ENCODE data around the gene SCOC. TPM values are rescaled to one million over a fixed set of nuclear protein-coding genes. Genes with fewer than 3 reads are reported as not detected.

The SCOC gene
- polyA plus RNA-seq, 1 donor (not counting 4 experiments of a cell fraction or from before 2014, with no cell fraction given), result 92.1 TPM

GRCh38 chr4:140400111-140400510 is 26.7 kb downstream of the SCOC start:
- no peaks in the 10 kb centered on the region for H3K79me2 ChIP-seq (ENCODE audit: control insufficient read depth, insufficient read depth, low read length)
- dilution Hi-C loops (cut with MboI; ENCODE audit: extremely low pct_ligation_motif_present, low sequenced_read_pairs), result no loop called here
- no peak for DNase-seq (ENCODE audit: low read depth, low spot score)
- H3K9ac ChIP-seq (ENCODE audit: control insufficient read depth, extremely low read depth, insufficient read depth, low read length), result no peak overlapping the region
- no peak for FAIRE-seq
- no peak overlapping the region for H2AFZ ChIP-seq (ENCODE audit: control insufficient read depth, low read length)
- H3K4me1 ChIP-seq (ENCODE audit: control insufficient read depth, extremely low read depth, insufficient read depth, low read length), result no peaks in the 10 kb centered on the region
- H3K9me1 ChIP-seq (ENCODE audit: control insufficient read depth, extremely low read depth, insufficient read depth, low read length), result no peaks in the 10 kb centered on the region
- H3K27ac ChIP-seq (ENCODE audit: control insufficient read depth, insufficient read depth, low read length), result no peak overlapping the region
- no peaks in the 10 kb centered on the region for H3K9me3 ChIP-seq (ENCODE audit: control insufficient read depth, low read depth, low read length)
- no peaks in the 10 kb centered on the region for H3K27me3 ChIP-seq (ENCODE audit: control insufficient read depth, extremely low read depth, insufficient read depth, low read length)
- no peaks in the 10 kb centered on the region for H3K36me3 ChIP-seq (ENCODE audit: control insufficient read depth in 2 of 2, extremely low read depth in 1 of 2, insufficient read depth in 2 of 2, low read length in 2 of 2)
- TF ChIP-seq EZH2 (IDR thresholded peaks at IDR 0.05; ENCODE audit: low read length), result no peak
- TF ChIP-seq CTCF (optimal IDR thresholded peaks at IDR 0.05 in 1 of 3, IDR thresholded peaks at IDR 0.05 in 1 of 3, conservative IDR thresholded peaks at IDR 0.05 in 1 of 3; ENCODE audit: extremely low read depth in 1 of 3, insufficient read depth in 2 of 3, low read length in 3 of 3), result no peak
- no peak overlapping the region for H3K4me3 ChIP-seq (ENCODE audit: control insufficient read depth in 2 of 3, extremely low read depth in 1 of 3, insufficient read depth in 2 of 3, low read depth in 1 of 3, low read length in 3 of 3)
- no peaks in the 10 kb centered on the region for H4K20me1 ChIP-seq (ENCODE audit: control insufficient read depth, extremely low read depth, insufficient read depth, low read length)
- no peak overlapping the region for H3K4me2 ChIP-seq (ENCODE audit: control insufficient read depth, extremely low read depth, insufficient read depth, low read depth, low read length)

DNA sequence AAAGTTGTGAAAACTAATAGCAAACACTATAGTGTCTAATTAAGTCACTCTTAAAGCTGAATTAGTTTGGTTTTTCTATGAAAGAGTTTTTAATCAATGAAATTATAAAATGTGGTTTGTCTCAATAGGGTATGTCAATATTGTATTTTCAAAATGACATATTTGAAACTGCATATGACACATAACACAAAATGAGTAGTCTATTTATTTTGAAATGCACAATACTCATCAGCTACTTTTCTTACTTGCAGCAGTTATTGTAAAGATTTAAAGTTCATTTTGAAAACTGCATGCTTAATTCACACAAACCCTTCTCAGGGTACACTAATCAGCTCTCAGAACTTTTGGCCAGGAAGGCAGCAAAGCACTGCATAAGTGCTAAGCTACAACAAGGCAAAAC is 32.8 kb downstream of the SCOC start:
- FAIRE-seq, result no peak
- Histone ChIP-seq H3K4me1 (ENCODE audit: control insufficient read depth, extremely low read depth, insufficient read depth, low read length) (no peaks in the 10 kb centered on the region), H3K79me2 (ENCODE audit: control insufficient read depth, insufficient read depth, low read length) (no peaks in the 10 kb centered on the region), H3K36me3 (ENCODE audit: control insufficient read depth in 2 of 2, extremely low read depth in 1 of 2, insufficient read depth in 2 of 2, low read length in 2 of 2) (no peaks in the 10 kb centered on the region), H3K9ac (ENCODE audit: control insufficient read depth, extremely low read depth, insufficient read depth, low read length) (no peak overlapping the region), H2AFZ (ENCODE audit: control insufficient read depth, low read length) (no peak overlapping the region), H4K20me1 (ENCODE audit: control insufficient read depth, extremely low read depth, insufficient read depth, low read length) (no peaks in the 10 kb centered on the region), H3K4me3 (ENCODE audit: control insufficient read depth in 2 of 3, extremely low read depth in 1 of 3, insufficient read depth in 2 of 3, low read depth in 1 of 3, low read length in 3 of 3) (no peak overlapping the region), H3K27me3 (ENCODE audit: control insufficient read depth, extremely low read depth, insufficient read depth, low read length) (no peaks in the 10 kb centered on the region), H3K4me2 (ENCODE audit: control insufficient read depth, extremely low read depth, insufficient read depth, low read depth, low read length) (no peak overlapping the region), H3K27ac (ENCODE audit: control insufficient read depth, insufficient read depth, low read length) (no peak overlapping the region), H3K9me3 (ENCODE audit: control insufficient read depth, low read depth, low read length) (no peaks in the 10 kb centered on the region), H3K9me1 (ENCODE audit: control insufficient read depth, extremely low read depth, insufficient read depth, low read length) (no peaks in the 10 kb centered on the region)
- TF ChIP-seq CTCF (optimal IDR thresholded peaks at IDR 0.05 in 1 of 3, IDR thresholded peaks at IDR 0.05 in 1 of 3, conservative IDR thresholded peaks at IDR 0.05 in 1 of 3; ENCODE audit: extremely low read depth in 1 of 3, insufficient read depth in 2 of 3, low read length in 3 of 3) (no peak), EZH2 (IDR thresholded peaks at IDR 0.05; ENCODE audit: low read length) (no peak)
- dilution Hi-C loops (cut with MboI; ENCODE audit: extremely low pct_ligation_motif_present, low sequenced_read_pairs), result no loop called here
- DNase-seq (ENCODE audit: low read depth, low spot score), result no peak
